Rectal smooth muscle tissue (tissue), 1 donor: Measurements from ENCODE around the gene ELMO1.

ENCODE experiments used
- H3K27ac ChIP-seq: one replicate; pipeline ENCODE4 v1.7.0; 2013; ENCODE audit warnings: low read depth, low read length, inconsistent platforms
- H3K27me3 ChIP-seq: one replicate; pipeline ENCODE4 v1.7.0; 2013; ENCODE audit warnings: low read length; ENCODE audit not compliant: control insufficient read depth, insufficient read depth
- H3K36me3 ChIP-seq: one replicate; pipeline ENCODE4 v1.7.0; 2013; ENCODE audit warnings: low read length; ENCODE audit not compliant: control insufficient read depth, insufficient read depth
- H3K4me1 ChIP-seq: one replicate; pipeline ENCODE4 v1.7.0; 2013; ENCODE audit warnings: low read length; ENCODE audit not compliant: control insufficient read depth, insufficient read depth
- H3K4me3 ChIP-seq: one replicate; pipeline ENCODE4 v1.7.0; 2013; ENCODE audit warnings: low read length
- H3K9ac ChIP-seq: one replicate; pipeline ENCODE4 v1.7.0; 2013; ENCODE audit warnings: low read length

The ELMO1 gene

GRCh38 chr7:37176079-37176478 is 272.6 kb downstream of the ELMO1 start:
- Histone ChIP-seq H3K4me1 (no peaks in the 10 kb centered on the region), H3K27ac (no peak overlapping the region), H3K27me3 (no peaks in the 10 kb centered on the region), H3K36me3 (no peaks in the 10 kb centered on the region), H3K4me3 (no peak overlapping the region), H3K9ac (no peak overlapping the region)

- no peaks in the 10 kb centered on the region for H3K4me1 ChIP-seq
- H3K36me3 ChIP-seq: no peaks in the 10 kb centered on the region
- H3K27me3 ChIP-seq: no peaks in the 10 kb centered on the region
- H3K9ac ChIP-seq: no peak overlapping the region
- H3K27ac ChIP-seq: no peak overlapping the region
- H3K4me3 ChIP-seq: no peak overlapping the region
Measured at GRCh38 chr7:37174460-37174859, 274.2 kb downstream of the ELMO1 start.

- no peaks in the 10 kb centered on the region for H3K36me3 ChIP-seq
- H3K9ac ChIP-seq: no peak overlapping the region
- H3K4me3 ChIP-seq: no peak overlapping the region
- H3K27ac ChIP-seq: no peak overlapping the region
- H3K4me1 ChIP-seq: no peaks in the 10 kb centered on the region
- no peaks in the 10 kb centered on the region for H3K27me3 ChIP-seq
Measured at GRCh38 chr7:37173670-37174069, 275.0 kb downstream of the ELMO1 start.

GRCh38 chr7:37162106-37162505 is 286.6 kb downstream of the ELMO1 start:
- no peak overlapping the region for H3K4me3 ChIP-seq
- no peak overlapping the region for H3K27ac ChIP-seq
- no peaks in the 10 kb centered on the region for H3K27me3 ChIP-seq
- H3K36me3 ChIP-seq: no peaks in the 10 kb centered on the region
- no peak overlapping the region for H3K9ac ChIP-seq
- H3K4me1 ChIP-seq: no peaks in the 10 kb centered on the region

GRCh38 chr7:37160656-37161055 is 288.0 kb downstream of the ELMO1 start:
- Histone ChIP-seq H3K36me3 (no peaks in the 10 kb centered on the region), H3K27me3 (no peaks in the 10 kb centered on the region), H3K4me3 (no peak overlapping the region), H3K9ac (no peak overlapping the region), H3K27ac (no peak overlapping the region), H3K4me1 (no peaks in the 10 kb centered on the region)

- H3K4me3 ChIP-seq: no peak overlapping the region
- H3K9ac ChIP-seq: no peak overlapping the region
- no peak overlapping the region for H3K27ac ChIP-seq
- peaks cover 4% of the 10 kb centered on the region for H3K4me1 ChIP-seq
- H3K36me3 ChIP-seq: no peaks in the 10 kb centered on the region
- no peaks in the 10 kb centered on the region for H3K27me3 ChIP-seq
Measured at GRCh38 chr7:37153376-37153775, 295.3 kb downstream of the ELMO1 start.

GRCh38 chr7:37151741-37152413 is 296.8 kb downstream of the ELMO1 start:
- no peaks in the 10 kb centered on the region for H3K36me3 ChIP-seq
- no peaks in the 10 kb centered on the region for H3K27me3 ChIP-seq
- peaks cover 4% of the 10 kb centered on the region for H3K4me1 ChIP-seq
- H3K27ac ChIP-seq: no peak overlapping the region
- no peak overlapping the region for H3K4me3 ChIP-seq
- H3K9ac ChIP-seq: no peak overlapping the region

GRCh38 chr7:37150856-37151255 is 297.8 kb downstream of the ELMO1 start:
- H3K9ac ChIP-seq: no peak overlapping the region
- H3K27me3 ChIP-seq: no peaks in the 10 kb centered on the region
- no peak overlapping the region for H3K27ac ChIP-seq
- H3K36me3 ChIP-seq: no peaks in the 10 kb centered on the region
- H3K4me1 ChIP-seq: peaks cover 4% of the 10 kb centered on the region
- H3K4me3 ChIP-seq: no peak overlapping the region

GRCh38 chr7:37150180-37150579 is 298.5 kb downstream of the ELMO1 start:
- H3K27me3 ChIP-seq: no peaks in the 10 kb centered on the region
- no peak overlapping the region for H3K4me3 ChIP-seq
- H3K4me1 ChIP-seq: peaks cover 4% of the 10 kb centered on the region
- H3K36me3 ChIP-seq: no peaks in the 10 kb centered on the region
- no peak overlapping the region for H3K9ac ChIP-seq
- no peak overlapping the region for H3K27ac ChIP-seq

- H3K9ac ChIP-seq: no peak overlapping the region
- H3K4me3 ChIP-seq: no peak overlapping the region
- H3K4me1 ChIP-seq: peaks cover 4% of the 10 kb centered on the region
- no peaks in the 10 kb centered on the region for H3K27me3 ChIP-seq
- H3K36me3 ChIP-seq: no peaks in the 10 kb centered on the region
- no peak overlapping the region for H3K27ac ChIP-seq
Measured at GRCh38 chr7:37149773-37150124, 298.9 kb downstream of the ELMO1 start.

- no peak overlapping the region for H3K27ac ChIP-seq
- H3K9ac ChIP-seq: no peak overlapping the region
- no peaks in the 10 kb centered on the region for H3K36me3 ChIP-seq
- peaks cover 4% of the 10 kb centered on the region for H3K4me1 ChIP-seq
- H3K27me3 ChIP-seq: no peaks in the 10 kb centered on the region
- no peak overlapping the region for H3K4me3 ChIP-seq
Measured at GRCh38 chr7:37149051-37149772, 299.5 kb downstream of the ELMO1 start.

GRCh38 chr7:37145682-37146081 is 303.0 kb downstream of the ELMO1 start:
- H3K27ac ChIP-seq: no peak overlapping the region
- no peaks in the 10 kb centered on the region for H3K27me3 ChIP-seq
- no peak overlapping the region for H3K4me3 ChIP-seq
- H3K9ac ChIP-seq: no peak overlapping the region
- no peaks in the 10 kb centered on the region for H3K36me3 ChIP-seq
- peaks cover 4% of the 10 kb centered on the region for H3K4me1 ChIP-seq

- H3K27ac ChIP-seq: no peak overlapping the region
- H3K36me3 ChIP-seq: no peaks in the 10 kb centered on the region
- H3K9ac ChIP-seq: no peak overlapping the region
- no peaks in the 10 kb centered on the region for H3K27me3 ChIP-seq
- no peak overlapping the region for H3K4me3 ChIP-seq
- no peaks in the 10 kb centered on the region for H3K4me1 ChIP-seq
Measured at GRCh38 chr7:37144423-37144822, 304.2 kb downstream of the ELMO1 start.
